K562 treated with DMSO at 1 percent for 24 hours (cell line): ENCODE measurements around the gene ZNF92. TPM values are rescaled to one million over a fixed set of nuclear protein-coding genes. Genes with fewer than 3 reads are reported as not detected.

Experiments
- total RNA-seq: library from RNA; unstranded; fragments of 300-600 nt; gene quantifications from 2 replicates; pipeline ENCODE4 v1.2.3, GENCODE V29; 2022; ENCODE audit warnings: low read depth; ENCODE audit not compliant: insufficient read depth

ZNF92 gene
- total RNA-seq, result 4.5 and 6.2 TPM in 2 replicates

GRCh38 chr7:65373608-65374351, at the start of gene ZNF92:
Gene ZNF92 (plus strand): TSS chr7:65373855. CDS start chr7:65373998, 143 bp downstream.

